GM23338 (cell line): ENCODE data around the gene SFRP2. TPM values are rescaled to one million over a fixed set of nuclear protein-coding genes. Genes with fewer than 3 reads are reported as not detected.

ENCODE experiments used
- ATAC-seq: fragments of 200-7000 bp; cut with Tn5 transposase; 3 replicates; pipeline ENCODE4 v1.9.1; 2020
- DNase-seq: peaks from one replicate; pipeline ENCODE4 v3.0.0-alpha.2; 2015; ENCODE audit warnings: low spot score
- H2AFZ ChIP-seq: fragments of 200-600 bp; sonication (generic); 2 replicates; pipeline ENCODE4 v1.8.0; 2016; ENCODE audit warnings: antibody characterized with exemption, mild to moderate bottlenecking, moderate library complexity
- H3F3A ChIP-seq: fragments of 200-600 bp; sonication (generic); replicated peaks from 2 replicates; pipeline ENCODE4 v1.8.0; 2017; ENCODE audit warnings: antibody characterized with exemption, mixed run types, low read depth
- H3K27ac ChIP-seq: fragments of 200-600 bp; sonication (generic); 2 replicates; pipeline ENCODE4 v1.6.1; 2016; ENCODE audit warnings: low read depth
- H3K27me3 ChIP-seq: fragments of 200-600 bp; sonication (generic); 2 replicates; pipeline ENCODE4 v1.8.0; 2016; ENCODE audit warnings: mild to moderate bottlenecking, mixed run types, moderate library complexity; ENCODE audit not compliant: insufficient read depth
- H3K36me3 ChIP-seq: fragments of 200-600 bp; sonication (generic); 2 replicates; pipeline ENCODE4 v1.8.0; 2016; ENCODE audit warnings: mild to moderate bottlenecking; ENCODE audit not compliant: insufficient read depth
- H3K4me1 ChIP-seq: fragments of 200-600 bp; sonication (generic); 2 replicates; pipeline ENCODE4 v1.8.0; 2016; ENCODE audit warnings: mild to moderate bottlenecking, moderate library complexity; ENCODE audit not compliant: insufficient read depth
- H3K4me2 ChIP-seq: fragments of 200-600 bp; sonication (generic); 2 replicates; pipeline ENCODE4 v1.7.1; 2017; ENCODE audit warnings: mixed run types
- H3K4me3 ChIP-seq: fragments of 200-600 bp; sonication (generic); 2 replicates; pipeline ENCODE4 v1.6.1; 2016; ENCODE audit warnings: mixed run types
- H3K79me2 ChIP-seq: fragments of 200-600 bp; sonication (generic); replicated peaks from 2 replicates; pipeline ENCODE4 v1.8.0; 2017; ENCODE audit warnings: mild to moderate bottlenecking; ENCODE audit not compliant: insufficient read depth
- H3K9me2 ChIP-seq: fragments of 200-600 bp; sonication (generic); 2 replicates; pipeline ENCODE4 v1.8.0; 2017; ENCODE audit not compliant: insufficient read depth
- H4K20me1 ChIP-seq: fragments of 200-600 bp; sonication (generic); replicated peaks from 2 replicates; pipeline ENCODE4 v1.8.0; 2017; ENCODE audit warnings: mild to moderate bottlenecking; ENCODE audit not compliant: insufficient read depth
- H3K27ac Mint-ChIP-seq: 2 replicates; pipeline ENCODE4 v1.8.0; 2020; ENCODE audit warnings: inconsistent platforms, mild to moderate bottlenecking, moderate library complexity, mixed read lengths
- H3K27me3 Mint-ChIP-seq: 3 replicates; pipeline ENCODE4 v1.8.0; 2022; ENCODE audit warnings: low read depth, mild to moderate bottlenecking, moderate library complexity, mixed read lengths, inconsistent platforms; ENCODE audit not compliant: insufficient read depth, poor library complexity
- H3K36me3 Mint-ChIP-seq: 3 replicates; pipeline ENCODE4 v1.8.0; 2021; ENCODE audit warnings: low read depth, mild to moderate bottlenecking, inconsistent platforms, moderate library complexity, mixed read lengths
- H3K4me1 Mint-ChIP-seq: 3 replicates; pipeline ENCODE4 v1.8.0; 2020; ENCODE audit warnings: mild to moderate bottlenecking, inconsistent platforms, mixed read lengths
- H3K4me3 Mint-ChIP-seq: 3 replicates; pipeline ENCODE4 v1.8.0; 2021; ENCODE audit warnings: moderate library complexity, mild to moderate bottlenecking, inconsistent platforms, mixed read lengths
- H3K9me3 Mint-ChIP-seq: 3 replicates; pipeline ENCODE4 v1.8.0; 2020; ENCODE audit warnings: moderate library complexity, mild to moderate bottlenecking, inconsistent platforms, mixed read lengths
- EZH2phosphoT487 ChIP-seq: fragments of 200-600 bp; sonication (generic); IDR thresholded peaks from one replicate; pipeline ENCODE4 v1.8.1; 2018; ENCODE audit warnings: antibody characterized with exemption; ENCODE audit not compliant: unreplicated experiment
- JUNB ChIP-seq: IDR thresholded peaks from one replicate; pipeline ENCODE4 v1.6.1; 2016; ENCODE audit warnings: antibody characterized with exemption; ENCODE audit not compliant: unreplicated experiment
- NANOG ChIP-seq: IDR thresholded peaks from 2 replicates; pipeline ENCODE4 v1.6.1; 2016; ENCODE audit warnings: antibody characterized with exemption, borderline replicate concordance
- POLR2AphosphoS5 ChIP-seq: IDR thresholded peaks from 2 replicates; pipeline ENCODE4 v1.6.1; 2016; ENCODE audit warnings: antibody characterized with exemption, low read depth
- STAT1 ChIP-seq: IDR thresholded peaks from one replicate; pipeline ENCODE4 v1.6.1; 2016; ENCODE audit warnings: antibody characterized with exemption; ENCODE audit not compliant: unreplicated experiment
- ZNF114 ChIP-seq: fragments of 250-450 bp; sonication (Bioruptor Pico); IDR thresholded peaks from 2 replicates; pipeline ENCODE4 v1.5.0; 2020; ENCODE audit warnings: mild to moderate bottlenecking, moderate library complexity
- ZNF331 ChIP-seq: fragments of 250-450 bp; sonication (Bioruptor Pico); IDR thresholded peaks from 2 replicates; pipeline ENCODE4 v1.5.0; 2020; ENCODE audit warnings: low read depth, mild to moderate bottlenecking, moderate library complexity
- polyA plus RNA-seq: library from polyadenylated mRNA; unstranded; fragments of >200 nt; fragmentation: Nextera tagmentation; extraction: Ambion mirVana; gene quantifications from 2 replicates; pipeline ENCODE4 v1.2.1, GENCODE V29; 2016
- total RNA-seq: library from RNA; depleted of rRNA; stranded (reverse); fragments of >200 nt; shearing (Covaris generic); gene quantifications from 2 replicates; pipeline ENCODE4 v1.2.3, GENCODE V29; 2014
- TF ChIP-seq, protein P1 (sequence below), 2 experiments: fragments of 200-600 bp in 1 of 2; sonication (generic) in 1 of 2; conservative IDR thresholded peaks; 2 replicates each; pipeline versions ENCODE4 v1.5.1 to v1.6.1; 2016 to 2017; ENCODE audit warnings: antibody characterized with exemption in 2 of 2, low read depth in 2 of 2, mild to moderate bottlenecking in 2 of 2, moderate library complexity in 1 of 2
- TF ChIP-seq, protein P2 (sequence below): IDR thresholded peaks from 2 replicates; pipeline ENCODE4 v1.6.1; 2016; ENCODE audit warnings: antibody characterized with exemption
- TF ChIP-seq, protein P3 (sequence below): IDR thresholded peaks from one replicate; pipeline ENCODE4 v1.6.1; 2018; ENCODE audit warnings: antibody characterized with exemption; ENCODE audit not compliant: unreplicated experiment

SFRP2 gene
- total and polyA plus RNA-seq, 2 experiments from 2014 or later, result 219 to 286 TPM

DNA sequence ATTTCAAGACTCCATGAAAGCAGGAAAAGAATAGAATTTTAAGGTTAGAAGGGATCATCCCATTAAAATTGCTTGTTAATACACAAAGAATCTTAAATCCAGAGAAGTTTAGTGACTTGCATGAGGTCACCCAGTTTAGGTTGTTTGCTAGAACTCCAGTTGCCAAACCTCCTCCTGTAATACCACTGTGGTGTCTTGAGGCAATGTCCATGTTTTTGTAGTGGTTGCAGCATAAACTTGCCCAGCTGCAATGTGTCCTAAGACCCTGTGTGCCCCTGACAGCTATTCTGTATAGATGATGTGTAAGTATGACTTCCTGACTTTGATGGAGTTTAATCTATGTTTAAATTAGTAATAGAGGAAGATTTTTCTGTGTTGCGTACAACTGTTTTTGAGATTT is 6.3 kb downstream of the SFRP2 start (continued):
- TF ChIP-seq, protein P1, sequence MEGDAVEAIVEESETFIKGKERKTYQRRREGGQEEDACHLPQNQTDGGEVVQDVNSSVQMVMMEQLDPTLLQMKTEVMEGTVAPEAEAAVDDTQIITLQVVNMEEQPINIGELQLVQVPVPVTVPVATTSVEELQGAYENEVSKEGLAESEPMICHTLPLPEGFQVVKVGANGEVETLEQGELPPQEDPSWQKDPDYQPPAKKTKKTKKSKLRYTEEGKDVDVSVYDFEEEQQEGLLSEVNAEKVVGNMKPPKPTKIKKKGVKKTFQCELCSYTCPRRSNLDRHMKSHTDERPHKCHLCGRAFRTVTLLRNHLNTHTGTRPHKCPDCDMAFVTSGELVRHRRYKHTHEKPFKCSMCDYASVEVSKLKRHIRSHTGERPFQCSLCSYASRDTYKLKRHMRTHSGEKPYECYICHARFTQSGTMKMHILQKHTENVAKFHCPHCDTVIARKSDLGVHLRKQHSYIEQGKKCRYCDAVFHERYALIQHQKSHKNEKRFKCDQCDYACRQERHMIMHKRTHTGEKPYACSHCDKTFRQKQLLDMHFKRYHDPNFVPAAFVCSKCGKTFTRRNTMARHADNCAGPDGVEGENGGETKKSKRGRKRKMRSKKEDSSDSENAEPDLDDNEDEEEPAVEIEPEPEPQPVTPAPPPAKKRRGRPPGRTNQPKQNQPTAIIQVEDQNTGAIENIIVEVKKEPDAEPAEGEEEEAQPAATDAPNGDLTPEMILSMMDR (conservative IDR thresholded peaks at IDR 0.05; ENCODE audit: low read depth in 2 of 2), result no peak
- TF ChIP-seq ZNF331 (CRISPR knock-in tag) (no peak), STAT1 (no peak), POLR2AphosphoS5 (no peak), EZH2phosphoT487 (no peak), NANOG (no peak)
- TF ChIP-seq, protein P2, sequence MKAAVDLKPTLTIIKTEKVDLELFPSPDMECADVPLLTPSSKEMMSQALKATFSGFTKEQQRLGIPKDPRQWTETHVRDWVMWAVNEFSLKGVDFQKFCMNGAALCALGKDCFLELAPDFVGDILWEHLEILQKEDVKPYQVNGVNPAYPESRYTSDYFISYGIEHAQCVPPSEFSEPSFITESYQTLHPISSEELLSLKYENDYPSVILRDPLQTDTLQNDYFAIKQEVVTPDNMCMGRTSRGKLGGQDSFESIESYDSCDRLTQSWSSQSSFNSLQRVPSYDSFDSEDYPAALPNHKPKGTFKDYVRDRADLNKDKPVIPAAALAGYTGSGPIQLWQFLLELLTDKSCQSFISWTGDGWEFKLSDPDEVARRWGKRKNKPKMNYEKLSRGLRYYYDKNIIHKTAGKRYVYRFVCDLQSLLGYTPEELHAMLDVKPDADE, result no peak
- TF ChIP-seq, protein P3, sequence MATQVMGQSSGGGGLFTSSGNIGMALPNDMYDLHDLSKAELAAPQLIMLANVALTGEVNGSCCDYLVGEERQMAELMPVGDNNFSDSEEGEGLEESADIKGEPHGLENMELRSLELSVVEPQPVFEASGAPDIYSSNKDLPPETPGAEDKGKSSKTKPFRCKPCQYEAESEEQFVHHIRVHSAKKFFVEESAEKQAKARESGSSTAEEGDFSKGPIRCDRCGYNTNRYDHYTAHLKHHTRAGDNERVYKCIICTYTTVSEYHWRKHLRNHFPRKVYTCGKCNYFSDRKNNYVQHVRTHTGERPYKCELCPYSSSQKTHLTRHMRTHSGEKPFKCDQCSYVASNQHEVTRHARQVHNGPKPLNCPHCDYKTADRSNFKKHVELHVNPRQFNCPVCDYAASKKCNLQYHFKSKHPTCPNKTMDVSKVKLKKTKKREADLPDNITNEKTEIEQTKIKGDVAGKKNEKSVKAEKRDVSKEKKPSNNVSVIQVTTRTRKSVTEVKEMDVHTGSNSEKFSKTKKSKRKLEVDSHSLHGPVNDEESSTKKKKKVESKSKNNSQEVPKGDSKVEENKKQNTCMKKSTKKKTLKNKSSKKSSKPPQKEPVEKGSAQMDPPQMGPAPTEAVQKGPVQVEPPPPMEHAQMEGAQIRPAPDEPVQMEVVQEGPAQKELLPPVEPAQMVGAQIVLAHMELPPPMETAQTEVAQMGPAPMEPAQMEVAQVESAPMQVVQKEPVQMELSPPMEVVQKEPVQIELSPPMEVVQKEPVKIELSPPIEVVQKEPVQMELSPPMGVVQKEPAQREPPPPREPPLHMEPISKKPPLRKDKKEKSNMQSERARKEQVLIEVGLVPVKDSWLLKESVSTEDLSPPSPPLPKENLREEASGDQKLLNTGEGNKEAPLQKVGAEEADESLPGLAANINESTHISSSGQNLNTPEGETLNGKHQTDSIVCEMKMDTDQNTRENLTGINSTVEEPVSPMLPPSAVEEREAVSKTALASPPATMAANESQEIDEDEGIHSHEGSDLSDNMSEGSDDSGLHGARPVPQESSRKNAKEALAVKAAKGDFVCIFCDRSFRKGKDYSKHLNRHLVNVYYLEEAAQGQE, result no peak

DNA sequence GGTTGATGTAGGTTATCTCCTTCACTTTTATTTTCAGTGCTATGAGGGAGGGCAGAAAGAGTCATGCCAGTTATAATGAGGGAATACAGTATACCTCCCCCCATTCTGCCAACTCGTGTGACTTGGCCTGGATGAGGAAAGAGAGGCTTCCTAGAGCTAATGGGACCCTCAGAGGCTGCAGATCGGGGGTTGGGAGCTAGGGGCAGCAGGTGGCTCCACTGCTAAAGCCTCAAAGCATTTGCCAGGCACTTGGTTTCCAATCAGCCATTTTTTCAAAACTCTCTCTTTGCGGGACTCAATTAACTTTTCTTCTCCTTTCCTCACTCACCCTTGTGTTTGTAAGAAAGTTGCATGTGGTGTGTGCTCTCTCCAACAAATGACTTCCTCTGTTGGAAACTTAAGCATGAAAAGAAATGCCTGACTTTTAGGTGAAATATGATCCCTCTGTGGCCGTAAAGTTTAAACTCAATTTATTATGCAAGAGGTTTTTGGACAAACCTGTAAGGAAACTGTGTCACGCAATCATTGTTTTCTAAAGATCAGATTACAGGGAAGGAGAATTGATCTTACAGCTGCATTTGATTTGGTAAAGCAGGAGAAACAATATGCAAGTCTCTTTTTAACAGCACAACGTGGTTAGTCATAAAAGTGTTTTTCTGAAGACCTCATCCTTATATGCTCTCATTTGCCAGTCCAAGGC is 7.0 kb downstream of the SFRP2 start:
- Histone ChIP-seq H3K4me3 (0 out of 2 replicates have a peak overlapping the region, but pooled peaks have one; percentile 5), H3K27ac (peak overlapping the region; percentile 55), H2AFZ (no peak overlapping the region), H3K27me3 (no peaks in the 10 kb centered on the region), H3K79me2 (peaks cover 27% of the 10 kb centered on the region), H3F3A (no peaks in the 10 kb centered on the region), H3K4me2 (peak overlapping the region; percentile 16; the same call in 1 of the 2 replicates), H3K4me1 (peaks cover 36% of the 10 kb centered on the region), H3K9me2 (no peaks in the 10 kb centered on the region), H3K36me3 (peaks cover 35% of the 10 kb centered on the region; the same call in 1 of the 2 replicates), H4K20me1 (peaks cover 21% of the 10 kb centered on the region)
- H3K36me3 Mint-ChIP-seq, result peaks cover 80% of the 10 kb centered on the region
- H3K9me3 Mint-ChIP-seq, result no peaks in the 10 kb centered on the region; the same call in 2 of the 3 replicates
- TF ChIP-seq, protein P1 (conservative IDR thresholded peaks at IDR 0.05; ENCODE audit: low read depth in 2 of 2), result peak; percentile 23 to 29
- TF ChIP-seq POLR2AphosphoS5, result peak; percentile 21; the same call in 1 of the 2 replicates
- no peak for TF ChIP-seq ZNF114 (CRISPR knock-in tag)
- TF ChIP-seq JUNB, result no peak
- TF ChIP-seq, protein P3, result no peak
- H3K27ac Mint-ChIP-seq, result peak overlapping the region; percentile 55
- peak; percentile 60 for ATAC-seq
- peak; percentile 55 for DNase-seq
- peaks cover 9% of the 10 kb centered on the region for H3K27me3 Mint-ChIP-seq
- H3K4me3 Mint-ChIP-seq, result peak overlapping the region; percentile 14
- H3K4me1 Mint-ChIP-seq, result peaks cover 55% of the 10 kb centered on the region
